ENCODE measurements around the gene KCNIP4. TPM values are rescaled to one million over a fixed set of nuclear protein-coding genes. Genes with fewer than 3 reads are reported as not detected.
"Not testable (repeated sequence)": the region's sequence is repeated elsewhere in the genome, so short reads cannot be mapped to it uniquely, and the experiment has no call there.

KCNIP4 gene
- not detected in 2 replicates for total RNA-seq
- 0.07 TPM for total RNA-seq (2013)
- polyA plus RNA-seq, result not detected in 2 replicates
- not detected in 2 replicates for polyA minus RNA-seq

DNA sequence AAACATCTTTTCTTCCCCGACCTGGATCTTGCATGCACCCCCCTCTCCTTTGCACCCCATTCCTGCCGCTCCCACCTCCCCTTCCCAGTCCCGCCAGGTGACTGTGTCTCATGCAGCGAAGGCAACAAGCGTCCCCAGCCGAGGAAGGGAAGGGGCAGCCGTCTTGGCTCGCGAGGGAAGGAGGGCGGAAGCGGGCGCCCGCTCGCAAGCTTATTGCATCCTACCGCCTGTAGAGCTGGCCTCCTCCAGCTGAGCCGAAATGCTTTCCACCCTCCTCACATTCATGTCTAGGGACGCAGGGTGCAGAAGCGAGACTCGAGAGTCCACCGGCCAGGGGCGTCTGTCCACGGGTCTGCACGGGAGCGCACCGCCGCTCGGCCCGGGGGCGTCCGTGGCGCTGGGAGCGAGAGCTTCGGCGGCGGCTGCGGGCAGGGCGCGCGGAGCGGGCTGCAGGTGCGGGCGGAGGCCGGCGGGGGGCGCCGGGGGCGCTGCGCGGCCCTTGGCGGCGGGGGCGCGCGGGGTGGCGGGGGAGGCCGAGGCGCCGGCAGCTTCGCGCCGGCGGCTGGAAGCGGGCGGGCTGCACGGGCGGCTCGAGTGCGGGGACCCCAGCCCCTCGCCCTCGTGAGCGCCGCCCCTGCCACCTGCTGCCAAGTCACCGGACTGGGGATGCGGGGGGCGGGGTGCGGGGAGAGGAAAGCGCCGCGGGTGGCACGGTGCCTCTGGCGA lies at the start of gene KCNIP4:
TSS of gene KCNIP4 (minus strand) at position 426 of the 726 bp plus-strand sequence.
- no peak for ATAC-seq (ENCODE audit: low read depth)

DNA sequence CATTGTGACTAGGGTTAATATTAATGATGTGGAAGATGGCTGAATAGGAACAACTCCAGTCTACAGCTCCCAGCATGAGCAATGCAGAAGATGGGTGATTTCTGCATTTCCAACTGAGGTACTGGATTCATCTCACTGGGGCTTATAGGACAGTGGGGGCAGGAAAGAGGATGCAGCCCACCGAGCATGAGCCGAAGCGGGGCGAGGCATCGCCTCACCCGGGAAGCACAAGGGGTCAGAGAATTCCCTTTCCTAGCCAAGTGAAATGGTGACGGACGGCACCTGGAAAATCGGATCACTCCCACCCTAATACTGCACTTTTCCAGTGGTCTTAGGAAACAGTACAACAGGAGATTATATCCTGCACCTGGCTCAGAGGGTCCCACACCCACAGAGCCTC lies 48.0 kb upstream of the KCNIP4 start:
- ATAC-seq (ENCODE audit: low read depth); H3K79me2 ChIP-seq (ENCODE audit: control insufficient read depth, insufficient read depth, low read length): not testable (repeated sequence)
- 91% methylated on average over 9 of the region's 9 CpGs for WGBS (ENCODE audit: insufficient coverage)

More for the DNA sequence above, at the start of gene KCNIP4:
- no peak for DNase-seq
- TF ChIP-seq EZH2 (IDR thresholded peaks at IDR 0.05; ENCODE audit: borderline replicate concordance, insufficient read depth, low read depth, low read length, poor library complexity, severe bottlenecking), result no peak
- TF ChIP-seq, protein P1, sequence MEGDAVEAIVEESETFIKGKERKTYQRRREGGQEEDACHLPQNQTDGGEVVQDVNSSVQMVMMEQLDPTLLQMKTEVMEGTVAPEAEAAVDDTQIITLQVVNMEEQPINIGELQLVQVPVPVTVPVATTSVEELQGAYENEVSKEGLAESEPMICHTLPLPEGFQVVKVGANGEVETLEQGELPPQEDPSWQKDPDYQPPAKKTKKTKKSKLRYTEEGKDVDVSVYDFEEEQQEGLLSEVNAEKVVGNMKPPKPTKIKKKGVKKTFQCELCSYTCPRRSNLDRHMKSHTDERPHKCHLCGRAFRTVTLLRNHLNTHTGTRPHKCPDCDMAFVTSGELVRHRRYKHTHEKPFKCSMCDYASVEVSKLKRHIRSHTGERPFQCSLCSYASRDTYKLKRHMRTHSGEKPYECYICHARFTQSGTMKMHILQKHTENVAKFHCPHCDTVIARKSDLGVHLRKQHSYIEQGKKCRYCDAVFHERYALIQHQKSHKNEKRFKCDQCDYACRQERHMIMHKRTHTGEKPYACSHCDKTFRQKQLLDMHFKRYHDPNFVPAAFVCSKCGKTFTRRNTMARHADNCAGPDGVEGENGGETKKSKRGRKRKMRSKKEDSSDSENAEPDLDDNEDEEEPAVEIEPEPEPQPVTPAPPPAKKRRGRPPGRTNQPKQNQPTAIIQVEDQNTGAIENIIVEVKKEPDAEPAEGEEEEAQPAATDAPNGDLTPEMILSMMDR (IDR thresholded peaks at IDR 0.05), result no peak
- no peak within 1 kb of the TSS for H3K27ac Mint-ChIP-seq
- H3K9me3 Mint-ChIP-seq (ENCODE audit: insufficient read depth), result no peaks in the 10 kb centered on the region
- H3K27me3 Mint-ChIP-seq, result peaks cover 19% of the 10 kb centered on the region
- H3K27ac ChIP-seq (ENCODE audit: low read length in 2 of 2), result no peak within 1 kb of the TSS
- no peaks in the 10 kb centered on the region for H4K20me1 ChIP-seq (ENCODE audit: control insufficient read depth, insufficient read depth, low read length, poor library complexity, severe bottlenecking)
- H3K4me3 Mint-ChIP-seq, result no peak within 1 kb of the TSS
- no peaks in the 10 kb centered on the region for H3K79me2 ChIP-seq (ENCODE audit: control insufficient read depth, insufficient read depth, low read length)
- ChIA-PET CTCF (no interaction called here), POLR2A (no interaction called here)
- WGBS (ENCODE audit: insufficient coverage), result 7% methylated on average over 73 of the region's 81 CpGs
- peaks cover 0 to 13% (median 0%) of the 10 kb centered on the region in 3 donors for H3K9me3 ChIP-seq (ENCODE audit: control extremely low read depth in 1 of 3, control insufficient read depth in 2 of 3, insufficient read depth in 1 of 3, low read length in 2 of 3)
- intact Hi-C loops (cut with micrococcal nuclease), result no loop called here
- no peaks in the 10 kb centered on the region for H3K4me1 Mint-ChIP-seq
- peaks cover 0 to 20% (median 0%) of the 10 kb centered on the region in 4 experiments for H3K27me3 ChIP-seq (replicated peaks in 1 of 4; ENCODE audit: control extremely low read depth in 1 of 4, control insufficient read depth in 3 of 4, insufficient read depth in 4 of 4, low read length in 3 of 4)
- no peaks in the 10 kb centered on the region for H3K36me3 ChIP-seq (replicated peaks in 1 of 2; ENCODE audit: control extremely low read depth in 1 of 2, control insufficient read depth in 1 of 2, extremely low read depth in 1 of 2, insufficient read depth in 2 of 2, low read length in 1 of 2)
- H3K4me1 ChIP-seq (ENCODE audit: control insufficient read depth in 2 of 2, insufficient read depth in 2 of 2, low read length in 2 of 2), result no peaks in the 10 kb centered on the region
- H3K4me2 ChIP-seq (replicated peaks; ENCODE audit: low read depth, low read length, poor library complexity, severe bottlenecking), result no peak within 1 kb of the TSS
- H3K4me3 ChIP-seq (ENCODE audit: control extremely low read depth in 1 of 5, extremely low read depth in 1 of 5, insufficient read depth in 1 of 5, low read depth in 2 of 5, low read length in 4 of 5), result no peak within 1 kb of the TSS
- no peak within 1 kb of the TSS for H3K9ac ChIP-seq (ENCODE audit: low read length)
- H2AFZ ChIP-seq (ENCODE audit: insufficient read depth, low read depth, low read length, poor library complexity, severe bottlenecking), result no peak within 1 kb of the TSS

More for the DNA sequence above, 48.0 kb upstream of the KCNIP4 start:
- CTCF ChIA-PET; H3K4me2 ChIP-seq (replicated peaks; ENCODE audit: low read depth, low read length, poor library complexity, severe bottlenecking); H3K36me3 ChIP-seq (replicated peaks in 1 of 2; ENCODE audit: control extremely low read depth in 1 of 2, control insufficient read depth in 1 of 2, extremely low read depth in 1 of 2, insufficient read depth in 2 of 2, low read length in 1 of 2); POLR2A ChIA-PET; H4K20me1 ChIP-seq (ENCODE audit: control insufficient read depth, insufficient read depth, low read length, poor library complexity, severe bottlenecking); H3K4me3 ChIP-seq (ENCODE audit: control extremely low read depth in 1 of 5, extremely low read depth in 1 of 5, insufficient read depth in 1 of 5, low read depth in 2 of 5, low read length in 4 of 5); H2AFZ ChIP-seq (ENCODE audit: insufficient read depth, low read depth, low read length, poor library complexity, severe bottlenecking); H3K4me1 ChIP-seq (ENCODE audit: control insufficient read depth in 2 of 2, insufficient read depth in 2 of 2, low read length in 2 of 2); H3K9me3 ChIP-seq (ENCODE audit: control extremely low read depth in 1 of 3, control insufficient read depth in 2 of 3, insufficient read depth in 1 of 3, low read length in 2 of 3); intact Hi-C loops (cut with micrococcal nuclease); H3K4me1 Mint-ChIP-seq; H3K9me3 Mint-ChIP-seq (ENCODE audit: insufficient read depth); H3K9ac ChIP-seq (ENCODE audit: low read length); H3K27me3 ChIP-seq (replicated peaks in 1 of 4; ENCODE audit: control extremely low read depth in 1 of 4, control insufficient read depth in 3 of 4, insufficient read depth in 4 of 4, low read length in 3 of 4); H3K27me3 Mint-ChIP-seq; H3K4me3 Mint-ChIP-seq; H3K27ac ChIP-seq (ENCODE audit: low read length in 2 of 2); H3K27ac Mint-ChIP-seq; DNase-seq: not testable (repeated sequence)
